SHP77 treated with DMSO at 0.1 percent for 48 hours (cell line): ENCODE measurements around the gene STAC3.
"Not testable (repeated sequence)": the region's sequence is repeated elsewhere in the genome, so short reads cannot be mapped to it uniquely, and the experiment has no call there.

ENCODE experiments used
- DNase-seq: peaks from one replicate; lab custom pipeline; 2025; lab: John Stamatoyannopoulos, UW

STAC3 gene

GRCh38 chr12:57250956-57251355 lies at the start of gene STAC3:
Gene STAC3, minus strand, starts transcription at chr12:57251187. Its CDS starts 1,551 bp downstream, at chr12:57249636.
- no peak for DNase-seq

- no peak for DNase-seq
These were observed 48.6 kb upstream of the STAC3 start for GRCh38 chr12:57299514-57300016.

DNA sequence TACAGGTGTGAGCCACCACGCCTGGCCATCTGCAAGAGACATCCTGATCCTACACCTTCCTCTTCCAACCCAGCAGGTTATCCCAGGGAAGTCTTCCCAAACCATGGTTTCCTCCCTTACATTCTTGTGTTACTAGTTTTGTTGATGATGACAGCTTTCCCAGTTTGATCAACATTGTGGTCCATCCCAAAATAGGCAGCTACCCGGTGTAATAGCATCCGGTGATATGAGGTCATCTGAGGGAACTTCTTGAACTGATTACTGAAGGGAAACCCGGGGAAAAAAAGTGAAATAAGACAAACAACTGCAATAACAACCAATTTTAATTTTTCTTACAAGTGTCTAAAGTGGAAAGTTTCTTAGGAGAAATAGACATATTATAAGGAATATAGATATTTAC lies 45.3 kb upstream of the STAC3 start:
- no peak for DNase-seq

DNA sequence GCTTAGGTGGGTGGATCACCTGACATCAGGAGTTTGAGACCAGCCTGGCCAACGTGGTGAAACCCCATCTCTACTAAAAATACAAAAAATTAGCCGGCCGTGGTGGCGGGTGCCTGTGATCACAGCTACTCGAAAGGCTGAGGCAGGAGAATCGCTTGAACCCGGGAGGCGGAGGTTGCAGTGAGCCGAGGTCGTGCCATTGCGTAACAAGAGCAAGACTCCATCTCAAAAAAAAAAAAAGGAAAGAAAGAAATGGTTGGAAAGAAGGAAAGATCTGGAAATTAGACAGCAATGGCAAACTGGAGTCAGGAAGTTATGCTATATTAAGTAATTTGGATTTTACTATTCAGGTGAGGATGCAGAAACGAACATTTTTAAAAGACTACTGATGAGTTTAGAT lies 31.1 kb upstream of the STAC3 start:
- not testable (repeated sequence) for DNase-seq

- DNase-seq, result peak; percentile 2
These were observed 29.4 kb upstream of the STAC3 start for GRCh38 chr12:57280211-57281062.

GRCh38 chr12:57278465-57279381 lies 27.7 kb upstream of the STAC3 start:
- no peak for DNase-seq

GRCh38 chr12:57276935-57277563 lies 26.1 kb upstream of the STAC3 start:
- DNase-seq, result no peak

- not testable (repeated sequence) for DNase-seq
These were observed 25.2 kb upstream of the STAC3 start for GRCh38 chr12:57276233-57276632.

- no peak for DNase-seq
These were observed 22.5 kb upstream of the STAC3 start for GRCh38 chr12:57273516-57273915.

DNA sequence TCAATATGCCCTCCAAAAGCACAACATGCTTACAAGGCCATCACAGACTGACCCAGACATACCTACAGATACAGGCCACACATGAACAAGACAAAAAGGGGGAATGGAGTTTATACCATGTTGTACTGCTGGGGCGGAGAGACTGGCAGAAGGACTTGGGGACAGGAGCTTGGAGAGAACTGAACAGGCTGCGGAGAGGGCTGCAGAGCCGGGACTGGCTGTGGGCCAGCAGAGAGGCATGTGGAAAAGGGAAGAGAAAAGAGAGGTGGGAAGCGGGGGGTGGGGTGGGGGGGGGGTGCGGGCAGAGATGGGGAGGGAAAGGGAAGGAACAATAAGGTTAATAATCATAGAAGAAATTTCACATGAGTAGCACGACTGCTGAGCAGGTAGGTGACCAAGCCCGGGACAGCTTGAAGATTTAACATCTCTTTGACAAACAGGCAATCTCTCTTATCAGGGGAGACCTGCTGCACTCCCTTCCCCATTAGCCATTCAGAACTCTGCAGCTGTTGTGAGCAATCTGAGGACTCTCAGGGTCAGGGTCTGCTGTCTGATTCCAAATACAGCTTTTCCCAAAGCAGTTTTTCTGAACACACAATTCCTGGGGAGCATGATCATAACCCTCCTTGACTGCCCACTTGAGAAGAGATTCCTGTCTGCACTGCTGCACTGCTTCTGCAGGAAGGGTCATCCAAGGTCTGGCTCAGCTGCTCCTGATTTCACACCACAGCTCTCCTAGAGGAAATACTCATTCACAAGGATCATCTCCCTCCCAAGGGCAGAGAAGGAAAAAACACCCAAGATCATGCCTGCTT lies 21.6 kb upstream of the STAC3 start:
- no peak for DNase-seq

GRCh38 chr12:57270966-57271470 lies 20.0 kb upstream of the STAC3 start:
- DNase-seq, result no peak

DNA sequence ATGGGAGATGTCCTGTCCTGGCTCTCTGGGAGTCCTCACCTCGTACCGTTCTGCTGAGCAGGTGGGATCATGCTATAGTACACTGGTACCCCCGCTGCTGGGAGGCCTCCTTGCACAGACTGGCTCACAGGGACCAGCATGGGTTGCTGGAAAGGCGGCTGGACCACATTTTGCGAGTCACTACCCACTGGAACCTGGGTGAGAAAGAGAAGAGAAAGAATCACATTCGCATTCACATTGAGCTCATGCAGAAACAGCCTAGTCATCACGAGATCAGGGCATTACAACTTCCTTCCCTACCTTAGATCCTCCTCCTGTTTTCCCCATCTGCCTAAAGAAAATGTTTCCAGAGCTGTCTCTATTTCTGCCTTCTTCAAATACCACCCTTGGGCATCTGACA lies 17.3 kb upstream of the STAC3 start:
- no peak for DNase-seq

DNA sequence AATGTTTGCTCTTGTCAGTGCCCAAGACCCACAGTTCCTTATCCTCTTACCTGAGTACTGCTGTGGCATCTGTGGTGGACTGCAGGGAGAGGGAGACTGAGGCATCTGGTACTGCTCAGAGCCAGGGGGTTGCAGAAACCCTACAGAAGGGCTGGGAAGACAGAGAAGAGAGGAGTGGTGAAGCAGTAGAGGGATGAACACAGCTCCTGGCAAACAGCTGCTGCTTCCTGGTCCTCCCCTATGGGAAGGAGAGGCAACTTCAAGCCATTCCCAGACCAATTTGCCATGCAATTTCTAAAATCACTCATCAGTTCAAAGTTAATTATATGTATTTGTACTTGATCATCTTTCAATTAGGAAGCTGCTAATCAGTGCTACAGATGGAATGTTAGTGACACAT lies 15.7 kb upstream of the STAC3 start:
- DNase-seq, result no peak

DNA sequence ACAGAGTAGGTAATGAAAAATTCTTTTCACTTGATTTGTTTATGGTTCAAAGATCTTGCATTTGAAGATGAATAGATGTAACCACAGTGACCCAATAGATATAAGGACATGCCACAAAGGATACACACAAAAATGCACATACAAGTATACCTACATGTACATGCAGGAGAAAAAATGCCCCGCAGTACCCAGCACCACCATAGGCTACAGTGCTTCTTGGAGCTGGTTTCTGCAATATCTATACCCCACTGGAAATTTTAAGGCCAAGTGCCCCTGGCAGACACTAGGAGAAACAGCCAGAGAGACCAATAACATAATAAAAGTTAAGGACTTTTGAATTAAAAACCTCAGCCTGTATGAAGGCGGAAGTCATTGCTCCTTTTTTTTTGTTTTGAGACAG lies 12.1 kb upstream of the STAC3 start:
- no peak for DNase-seq

GRCh38 chr12:57262126-57262822 lies 11.3 kb upstream of the STAC3 start:
- no peak for DNase-seq

DNA sequence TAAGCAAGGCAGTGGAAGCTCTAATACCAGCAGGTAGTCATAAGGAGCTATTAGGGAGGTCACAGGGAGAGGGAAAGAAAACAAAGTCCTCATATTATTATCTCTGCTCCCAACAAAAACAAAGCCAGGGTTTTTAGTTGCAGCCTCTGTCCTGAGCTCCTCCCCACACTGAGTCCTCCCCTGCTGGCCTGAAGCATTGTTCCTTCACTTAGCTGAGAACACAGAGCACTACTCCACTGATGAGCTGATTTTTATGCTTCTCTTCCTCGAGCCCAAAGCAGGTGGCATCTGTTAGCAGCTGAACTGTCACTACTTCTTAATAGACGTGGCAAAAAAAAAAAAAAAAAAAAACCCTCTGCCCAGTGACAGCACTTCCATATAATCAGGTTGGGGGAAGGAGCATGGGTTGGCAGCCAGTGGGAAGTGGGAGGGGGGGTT lies 10.5 kb upstream of the STAC3 start:
- DNase-seq, result no peak

GRCh38 chr12:57260366-57260765 lies 9.4 kb upstream of the STAC3 start:
- DNase-seq, result no peak

GRCh38 chr12:57258977-57259970 lies 8.3 kb upstream of the STAC3 start:
- DNase-seq, result no peak

GRCh38 chr12:57255916-57256315 lies 4.9 kb upstream of the STAC3 start:
- no peak for DNase-seq
